Gastrocnemius medialis (tissue), 4 donors: ENCODE measurements around the gene CCDC158.

Experiments used
- POLR2A ChIP-seq, 2 donors: fragments of 450-650 bp; IDR thresholded peaks; one replicate each; pipeline ENCODE4 v1.6.1; 2017; ENCODE audit warnings: antibody characterized with exemption in 2 of 2, mild to moderate bottlenecking in 2 of 2, moderate library complexity in 2 of 2
- TF ChIP-seq, protein P1 (sequence below), 5 experiments: fragments of 450-650 bp in 3 of 5; fragments of 200-600 bp in 2 of 5; sonication (generic) in 2 of 5; IDR thresholded peaks in 4 of 5; conservative IDR thresholded peaks in 1 of 5; 1 replicate in 4 of 5; 2 replicates in 1 of 5; pipeline ENCODE4 v1.5.1; 2016 to 2019; ENCODE audit warnings: antibody characterized with exemption in 5 of 5, mild to moderate bottlenecking in 3 of 5, moderate library complexity in 3 of 5

DNA sequence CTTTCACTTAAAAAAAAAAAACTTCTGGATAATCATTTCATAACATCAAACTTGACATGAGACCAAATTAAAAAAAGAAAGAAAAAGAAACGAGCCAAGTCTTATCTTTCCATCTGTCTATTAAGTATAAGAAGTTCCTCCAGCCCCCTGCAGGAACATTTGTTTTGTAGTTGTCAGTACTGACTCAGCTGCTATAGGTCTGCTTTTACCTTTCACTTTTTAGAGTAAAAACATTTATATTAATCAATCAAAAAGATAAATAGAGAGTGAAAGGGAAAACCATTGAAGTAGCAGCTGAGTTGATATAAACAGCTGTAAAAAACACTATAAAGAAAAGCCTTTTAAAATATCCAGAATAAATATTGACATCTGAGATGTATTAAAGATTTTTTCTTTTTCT, 46.1 kb downstream of the CCDC158 start:
- no peak for TF ChIP-seq POLR2A (IDR thresholded peaks at IDR 0.05)
- TF ChIP-seq, protein P1, sequence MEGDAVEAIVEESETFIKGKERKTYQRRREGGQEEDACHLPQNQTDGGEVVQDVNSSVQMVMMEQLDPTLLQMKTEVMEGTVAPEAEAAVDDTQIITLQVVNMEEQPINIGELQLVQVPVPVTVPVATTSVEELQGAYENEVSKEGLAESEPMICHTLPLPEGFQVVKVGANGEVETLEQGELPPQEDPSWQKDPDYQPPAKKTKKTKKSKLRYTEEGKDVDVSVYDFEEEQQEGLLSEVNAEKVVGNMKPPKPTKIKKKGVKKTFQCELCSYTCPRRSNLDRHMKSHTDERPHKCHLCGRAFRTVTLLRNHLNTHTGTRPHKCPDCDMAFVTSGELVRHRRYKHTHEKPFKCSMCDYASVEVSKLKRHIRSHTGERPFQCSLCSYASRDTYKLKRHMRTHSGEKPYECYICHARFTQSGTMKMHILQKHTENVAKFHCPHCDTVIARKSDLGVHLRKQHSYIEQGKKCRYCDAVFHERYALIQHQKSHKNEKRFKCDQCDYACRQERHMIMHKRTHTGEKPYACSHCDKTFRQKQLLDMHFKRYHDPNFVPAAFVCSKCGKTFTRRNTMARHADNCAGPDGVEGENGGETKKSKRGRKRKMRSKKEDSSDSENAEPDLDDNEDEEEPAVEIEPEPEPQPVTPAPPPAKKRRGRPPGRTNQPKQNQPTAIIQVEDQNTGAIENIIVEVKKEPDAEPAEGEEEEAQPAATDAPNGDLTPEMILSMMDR (IDR thresholded peaks at IDR 0.05 in 4 of 5, conservative IDR thresholded peaks at IDR 0.05 in 1 of 5), result no peak
